Loucy (cell line): Measurements from ENCODE around the gene RNLS.

ENCODE experiments used
- H2AFZ ChIP-seq: fragments of 200-600 bp; sonication (generic); 2 replicates; pipeline ENCODE4 v1.6.0; 2016; ENCODE audit warnings: antibody characterized with exemption, mild to moderate bottlenecking, low read length, moderate library complexity
- H3F3A ChIP-seq: fragments of 200-600 bp; 2 replicates; pipeline ENCODE4 v1.6.0; 2016; ENCODE audit warnings: antibody characterized with exemption, low read depth, mild to moderate bottlenecking
- H3K27me3 ChIP-seq: fragments of 200-600 bp; sonication (generic); 2 replicates; pipeline ENCODE4 v1.6.1; 2014; ENCODE audit warnings: low read length, mild to moderate bottlenecking; ENCODE audit not compliant: insufficient read depth, poor library complexity, severe bottlenecking
- H3K36me3 ChIP-seq: fragments of 200-600 bp; sonication (generic); 2 replicates; pipeline ENCODE4 v1.6.1; 2016; ENCODE audit warnings: low read length; ENCODE audit not compliant: insufficient read depth
- H3K4me1 ChIP-seq: fragments of 200-600 bp; sonication (generic); 2 replicates; pipeline ENCODE4 v1.5.1; 2014; ENCODE audit warnings: low read length, mild to moderate bottlenecking; ENCODE audit not compliant: insufficient read depth, poor library complexity, severe bottlenecking
- H3K4me2 ChIP-seq: fragments of 200-600 bp; sonication (generic); 2 replicates; pipeline ENCODE4 v1.6.0; 2014; ENCODE audit warnings: antibody characterized with exemption, low read length, low read depth, mild to moderate bottlenecking; ENCODE audit not compliant: poor library complexity, severe bottlenecking
- H3K4me3 ChIP-seq: fragments of 200-600 bp; sonication (generic); 2 replicates; pipeline ENCODE4 v1.5.1; 2014; ENCODE audit warnings: low read length, mild to moderate bottlenecking, mixed read lengths; ENCODE audit not compliant: poor library complexity, severe bottlenecking
- H3K79me2 ChIP-seq: fragments of 200-600 bp; sonication (generic); 2 replicates; pipeline ENCODE4 v1.6.1; 2014; ENCODE audit warnings: low read length; ENCODE audit not compliant: insufficient read depth
- H3K9ac ChIP-seq: fragments of 200-600 bp; sonication (generic); 2 replicates; pipeline ENCODE4 v1.6.0; 2014; ENCODE audit warnings: mild to moderate bottlenecking, low read depth, low read length, moderate library complexity; ENCODE audit not compliant: poor library complexity, severe bottlenecking
- H3K9me2 ChIP-seq: fragments of 200-600 bp; sonication (generic); replicated peaks from 2 replicates; pipeline ENCODE4 v1.6.1; 2016; ENCODE audit warnings: low read depth, low read length, mixed read lengths
- H3K9me3 ChIP-seq: fragments of 200-600 bp; sonication (generic); 2 replicates; pipeline ENCODE4 v1.6.1; 2014; ENCODE audit warnings: mild to moderate bottlenecking, antibody characterized with exemption, low read length, low read depth; ENCODE audit not compliant: insufficient read depth
- H4K20me1 ChIP-seq: fragments of 200-600 bp; sonication (generic); 2 replicates; pipeline ENCODE4 v1.6.0; 2014; ENCODE audit warnings: antibody characterized with exemption, low read length, mild to moderate bottlenecking; ENCODE audit not compliant: insufficient read depth, poor library complexity, severe bottlenecking
- CTCF ChIP-seq: fragments of 200-600 bp; sonication (generic); conservative IDR thresholded peaks from 2 replicates; pipeline ENCODE4 v1.5.1; 2014; ENCODE audit warnings: mild to moderate bottlenecking, antibody characterized with exemption, low read length
- EZH2phosphoT487 ChIP-seq: fragments of 200-600 bp; IDR thresholded peaks from 2 replicates; pipeline ENCODE4 v1.6.1; 2018; ENCODE audit warnings: antibody characterized with exemption, mild to moderate bottlenecking, moderate library complexity, borderline replicate concordance

RNLS gene

GRCh38 chr10:88423732-88424131 lies 159.4 kb downstream of the RNLS start:
- H4K20me1 ChIP-seq: no peaks in the 10 kb centered on the region
- H3K27me3 ChIP-seq: no peaks in the 10 kb centered on the region
- H3K79me2 ChIP-seq: no peaks in the 10 kb centered on the region
- H3K4me2 ChIP-seq: no peak overlapping the region
- H3K4me1 ChIP-seq: peaks cover 22% of the 10 kb centered on the region
- no peak overlapping the region for H3K4me3 ChIP-seq
- H2AFZ ChIP-seq: no peak overlapping the region
- TF ChIP-seq EZH2phosphoT487 (no peak), CTCF (no peak)
- H3K9me2 ChIP-seq: no peaks in the 10 kb centered on the region
- no peaks in the 10 kb centered on the region for H3K9me3 ChIP-seq
- no peaks in the 10 kb centered on the region for H3F3A ChIP-seq
- no peak overlapping the region for H3K9ac ChIP-seq
- no peaks in the 10 kb centered on the region for H3K36me3 ChIP-seq

- no peaks in the 10 kb centered on the region for H3K36me3 ChIP-seq
- no peak overlapping the region for H3K9ac ChIP-seq
- H3K9me3 ChIP-seq: no peaks in the 10 kb centered on the region
- no peak overlapping the region for H2AFZ ChIP-seq
- no peak overlapping the region for H3K4me2 ChIP-seq
- no peak overlapping the region for H3K4me3 ChIP-seq
- TF ChIP-seq EZH2phosphoT487: no peak
- TF ChIP-seq CTCF: no peak
- H3F3A ChIP-seq: no peaks in the 10 kb centered on the region
- no peaks in the 10 kb centered on the region for H3K79me2 ChIP-seq
- no peaks in the 10 kb centered on the region for H3K27me3 ChIP-seq
- no peaks in the 10 kb centered on the region for H4K20me1 ChIP-seq
- no peaks in the 10 kb centered on the region for H3K9me2 ChIP-seq
- peaks cover 2% of the 10 kb centered on the region for H3K4me1 ChIP-seq
Measured at GRCh38 chr10:88421590-88421989, 161.5 kb downstream of the RNLS start.

- Histone ChIP-seq H3K36me3 (no peaks in the 10 kb centered on the region), H3K4me1 (peaks cover 18% of the 10 kb centered on the region), H3K4me2 (no peak overlapping the region), H3K9ac (no peak overlapping the region), H3F3A (no peaks in the 10 kb centered on the region), H4K20me1 (no peaks in the 10 kb centered on the region), H3K79me2 (no peaks in the 10 kb centered on the region), H3K9me2 (no peaks in the 10 kb centered on the region), H2AFZ (no peak overlapping the region), H3K27me3 (no peaks in the 10 kb centered on the region), H3K9me3 (no peaks in the 10 kb centered on the region), H3K4me3 (no peak overlapping the region)
- TF ChIP-seq CTCF (no peak), EZH2phosphoT487 (no peak)
Measured at GRCh38 chr10:88418871-88419270, 164.2 kb downstream of the RNLS start.
